HL-60 (cell line): Measurements from ENCODE around the gene ABCG1.

Experiments
- DNase-seq, 2 experiments: peaks; one replicate each; pipeline ENCODE4 v3.0.0-alpha.2; 2010 to 2020; ENCODE audit warnings: low read depth in 1 of 2, low spot score in 1 of 2
- H3K27ac ChIP-seq: fragments of 250-450 bp; sonication (Bioruptor Pico); replicated peaks from 2 replicates; pipeline ENCODE4 v1.5.1; 2020; ENCODE audit warnings: mild to moderate bottlenecking, moderate library complexity
- H3K27me3 ChIP-seq: fragments of 250-450 bp; sonication (Bioruptor Pico); 2 replicates; pipeline ENCODE4 v1.5.1; 2021; ENCODE audit warnings: mild to moderate bottlenecking, moderate library complexity; ENCODE audit not compliant: insufficient read depth, poor library complexity, severe bottlenecking
- H3K4me3 ChIP-seq: replicated peaks from 2 replicates; pipeline ENCODE4 v1.5.1; 2011; ENCODE audit warnings: mild to moderate bottlenecking, control low read depth, low read length; ENCODE audit not compliant: insufficient read depth
- CTCF ChIP-seq: IDR thresholded peaks from one replicate; pipeline ENCODE4 v1.5.1; 2011; ENCODE audit warnings: low read length, control low read depth, inconsistent platforms; ENCODE audit not compliant: insufficient read depth
- GABPA ChIP-seq: IDR thresholded peaks from 2 replicates; pipeline ENCODE4 v1.6.1; 2012; ENCODE audit warnings: low read depth
- POLR2AphosphoS5 ChIP-seq: IDR thresholded peaks from 2 replicates; pipeline ENCODE4 v1.6.1; 2012; ENCODE audit warnings: low read depth
- REST ChIP-seq: IDR thresholded peaks from 2 replicates; pipeline ENCODE4 v1.6.1; 2012; ENCODE audit warnings: low read depth; ENCODE audit not compliant: insufficient replicate concordance
- SPI1 ChIP-seq: IDR thresholded peaks from 2 replicates; pipeline ENCODE4 v1.6.1; 2012; ENCODE audit warnings: low read depth, mild to moderate bottlenecking, borderline replicate concordance

Gene ABCG1

GRCh38 chr21:42344631-42345030 lies 125.7 kb downstream of the ABCG1 start:
- H3K27ac ChIP-seq = no peak overlapping the region
- TF ChIP-seq CTCF (no peak), GABPA (no peak), SPI1 (no peak), POLR2AphosphoS5 (no peak), REST (no peak)
- H3K4me3 ChIP-seq = no peak overlapping the region
- H3K27me3 ChIP-seq = no peaks in the 10 kb centered on the region
- DNase-seq = no peak

- no peak overlapping the region for H3K27ac ChIP-seq
- DNase-seq = no peak
- no peak for TF ChIP-seq GABPA
- TF ChIP-seq SPI1 = no peak
- no peak for TF ChIP-seq CTCF
- TF ChIP-seq REST = no peak
- TF ChIP-seq POLR2AphosphoS5 = no peak
- no peaks in the 10 kb centered on the region for H3K27me3 ChIP-seq
- no peak overlapping the region for H3K4me3 ChIP-seq
Observed at GRCh38 chr21:42346441-42346840, 127.5 kb downstream of the ABCG1 start.
